GM18526 (cell line): ENCODE measurements around the gene ZNF782.

Source experiments
- POLR2A ChIP-seq: IDR thresholded peaks from 3 replicates; pipeline ENCODE4 v1.6.1; 2011; ENCODE audit not compliant: insufficient read length; ENCODE audit errors: extremely low read depth

ZNF782 gene

GRCh38 chr9:96858670-96859069 is 4.4 kb upstream of the ZNF782 start:
- no peak for TF ChIP-seq POLR2A

- TF ChIP-seq POLR2A = no peak
Measured at GRCh38 chr9:96858018-96858573, 3.8 kb upstream of the ZNF782 start.

GRCh38 chr9:96856363-96857286 is 2.3 kb upstream of the ZNF782 start:
- no peak for TF ChIP-seq POLR2A

- TF ChIP-seq POLR2A = no peak
Measured at GRCh38 chr9:96854651-96855273, 448 bp upstream of the ZNF782 start.

GRCh38 chr9:96852676-96853075 is 1.6 kb downstream of the ZNF782 start:
- no peak for TF ChIP-seq POLR2A

GRCh38 chr9:96844040-96844439 is 10.3 kb downstream of the ZNF782 start:
- TF ChIP-seq POLR2A = no peak

GRCh38 chr9:96818533-96818932 is 35.8 kb downstream of the ZNF782 start:
- TF ChIP-seq POLR2A = no peak

- TF ChIP-seq POLR2A = no peak
Measured at GRCh38 chr9:96817973-96818372, 36.3 kb downstream of the ZNF782 start.

GRCh38 chr9:96813607-96814006 is 40.7 kb downstream of the ZNF782 start:
- TF ChIP-seq POLR2A = no peak

GRCh38 chr9:96784021-96784420 is 70.3 kb downstream of the ZNF782 start:
- TF ChIP-seq POLR2A = no peak

- no peak for TF ChIP-seq POLR2A
Measured at GRCh38 chr9:96782235-96782634, 72.1 kb downstream of the ZNF782 start.

GRCh38 chr9:96781552-96781951 is 72.8 kb downstream of the ZNF782 start:
- TF ChIP-seq POLR2A = no peak

GRCh38 chr9:96779089-96779488 is 75.2 kb downstream of the ZNF782 start:
- TF ChIP-seq POLR2A = no peak

GRCh38 chr9:96777426-96777864 is 76.9 kb downstream of the ZNF782 start:
- TF ChIP-seq POLR2A = no peak

GRCh38 chr9:96771124-96771523 is 83.2 kb downstream of the ZNF782 start:
- TF ChIP-seq POLR2A = no peak

- TF ChIP-seq POLR2A = no peak
Measured at GRCh38 chr9:96769989-96770388, 84.3 kb downstream of the ZNF782 start.
